Measurements from ENCODE around the gene LDLRAD1. TPM values are rescaled to one million over a fixed set of nuclear protein-coding genes. Genes with fewer than 3 reads are reported as not detected.
"Not testable (repeated sequence)": the region's sequence is repeated elsewhere in the genome, so short reads cannot be mapped to it uniquely, and the experiment has no call there.

The LDLRAD1 gene
- total RNA-seq, 1 experiment from 2014 or later, result not detected

DNA sequence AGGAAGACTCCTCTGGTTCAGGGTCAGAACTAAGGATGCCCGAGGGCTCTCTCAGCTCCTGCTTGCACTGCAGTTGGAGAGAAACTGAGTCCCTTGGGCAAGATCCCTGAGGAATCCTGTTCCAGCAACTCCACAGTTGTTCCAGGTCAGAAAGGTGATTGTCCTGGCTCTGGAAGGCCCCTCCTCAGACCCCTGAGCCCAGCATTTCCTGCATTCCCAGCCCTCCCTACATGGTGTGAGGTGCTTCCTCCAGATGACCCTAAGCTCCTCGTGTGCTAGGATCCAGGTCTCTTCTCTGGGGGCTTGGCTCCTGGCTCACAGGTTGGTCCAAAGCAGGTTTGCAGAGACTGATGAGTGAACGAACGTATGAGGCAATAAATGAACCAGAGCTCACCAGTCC is 11.5 kb downstream of the LDLRAD1 start:
- Histone ChIP-seq H3K27ac (ENCODE audit: low read length) (no peak overlapping the region), H3K9me3 (ENCODE audit: control insufficient read depth, insufficient read depth, low read depth, low read length) (no peaks in the 10 kb centered on the region), H3K4me1 (ENCODE audit: control insufficient read depth, insufficient read depth, low read length) (no peaks in the 10 kb centered on the region), H3K36me3 (ENCODE audit: control insufficient read depth, insufficient read depth, low read length) (no peaks in the 10 kb centered on the region), H3K27me3 (ENCODE audit: control insufficient read depth, insufficient read depth, low read length) (no peaks in the 10 kb centered on the region), H3K4me3 (ENCODE audit: low read depth in 2 of 2, low read length in 2 of 2) (no peak overlapping the region)
- DNase-seq (ENCODE audit: low read depth, low spot score) (no peak), ATAC-seq (no peak)
- CTCF ChIA-PET, result no interaction called here
- intact Hi-C loops (cut with micrococcal nuclease; ENCODE audit: unreplicated experiment) (no loop called here), in situ Hi-C loops (cut with HindIII; ENCODE audit: low pct_unique_long_range_greater_than_20kb, low sequenced_read_pairs) (no loop called here)
- BruUV-seq (replicated peaks), result no TSS peak
- no peak for TF ChIP-seq REST (IDR thresholded peaks at IDR 0.05; ENCODE audit: insufficient read depth in 1 of 2, low read depth in 2 of 2, low read length in 1 of 2)
- TF ChIP-seq POLR2AphosphoS5 (IDR thresholded peaks at IDR 0.05; ENCODE audit: low read depth, low read length), result no peak
- TF ChIP-seq TCF7L2 (IDR thresholded peaks at IDR 0.05; ENCODE audit: low read depth, low read length), result no peak
- no peak for TF ChIP-seq SIN3A (IDR thresholded peaks at IDR 0.05; ENCODE audit: borderline replicate concordance, insufficient read depth, low read depth, low read length)
- TF ChIP-seq, protein P1, sequence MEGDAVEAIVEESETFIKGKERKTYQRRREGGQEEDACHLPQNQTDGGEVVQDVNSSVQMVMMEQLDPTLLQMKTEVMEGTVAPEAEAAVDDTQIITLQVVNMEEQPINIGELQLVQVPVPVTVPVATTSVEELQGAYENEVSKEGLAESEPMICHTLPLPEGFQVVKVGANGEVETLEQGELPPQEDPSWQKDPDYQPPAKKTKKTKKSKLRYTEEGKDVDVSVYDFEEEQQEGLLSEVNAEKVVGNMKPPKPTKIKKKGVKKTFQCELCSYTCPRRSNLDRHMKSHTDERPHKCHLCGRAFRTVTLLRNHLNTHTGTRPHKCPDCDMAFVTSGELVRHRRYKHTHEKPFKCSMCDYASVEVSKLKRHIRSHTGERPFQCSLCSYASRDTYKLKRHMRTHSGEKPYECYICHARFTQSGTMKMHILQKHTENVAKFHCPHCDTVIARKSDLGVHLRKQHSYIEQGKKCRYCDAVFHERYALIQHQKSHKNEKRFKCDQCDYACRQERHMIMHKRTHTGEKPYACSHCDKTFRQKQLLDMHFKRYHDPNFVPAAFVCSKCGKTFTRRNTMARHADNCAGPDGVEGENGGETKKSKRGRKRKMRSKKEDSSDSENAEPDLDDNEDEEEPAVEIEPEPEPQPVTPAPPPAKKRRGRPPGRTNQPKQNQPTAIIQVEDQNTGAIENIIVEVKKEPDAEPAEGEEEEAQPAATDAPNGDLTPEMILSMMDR (IDR thresholded peaks at IDR 0.05), result no peak
- POLR2A ChIA-PET, result no interaction called here

DNA sequence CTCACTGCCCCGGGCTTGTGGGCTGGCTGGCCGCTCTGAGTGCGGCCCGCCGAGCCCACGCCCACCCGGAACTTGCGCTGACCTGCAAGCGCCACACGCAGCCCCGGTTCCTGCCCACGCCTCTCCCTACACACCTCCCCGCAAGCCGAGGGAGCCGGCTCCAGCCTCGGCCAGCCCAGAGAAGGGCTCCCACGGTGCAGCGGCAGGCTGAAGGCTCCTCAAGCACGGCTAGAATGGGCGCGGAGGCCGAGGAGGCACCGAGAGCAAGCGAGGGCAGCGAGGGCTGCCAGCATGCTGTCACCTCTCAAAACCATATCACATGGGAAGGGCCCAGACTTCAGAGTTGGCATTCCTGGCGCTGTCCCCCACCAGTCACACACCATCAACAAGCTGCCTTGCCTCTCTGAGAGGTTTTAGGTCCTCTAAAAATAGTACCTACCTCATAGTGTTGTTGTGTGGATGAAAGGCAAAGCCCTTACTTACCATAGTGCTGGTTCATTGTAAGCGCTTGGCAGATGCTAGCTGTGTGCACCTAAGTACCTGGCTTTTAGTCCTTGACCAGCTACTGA is 13.4 kb downstream of the LDLRAD1 start:
- no peak for ATAC-seq
- no peak for TF ChIP-seq SIN3A (IDR thresholded peaks at IDR 0.05; ENCODE audit: borderline replicate concordance, insufficient read depth, low read depth, low read length)
- TF ChIP-seq, protein P1 (IDR thresholded peaks at IDR 0.05), result no peak
- no peak for TF ChIP-seq POLR2AphosphoS5 (IDR thresholded peaks at IDR 0.05; ENCODE audit: low read depth, low read length)
- TF ChIP-seq REST (IDR thresholded peaks at IDR 0.05; ENCODE audit: insufficient read depth in 1 of 2, low read depth in 2 of 2, low read length in 1 of 2), result no peak
- TF ChIP-seq TCF7L2 (IDR thresholded peaks at IDR 0.05; ENCODE audit: low read depth, low read length), result no peak
- H3K27ac ChIP-seq (ENCODE audit: low read length), result no peak overlapping the region
- no peaks in the 10 kb centered on the region for H3K9me3 ChIP-seq (ENCODE audit: control insufficient read depth, insufficient read depth, low read depth, low read length)
- intact Hi-C loops (cut with micrococcal nuclease; ENCODE audit: unreplicated experiment), result no loop called here
- POLR2A ChIA-PET, result interaction anchor here (0.6 kb wide), 1 partner anchor 12 kb away, joined by 3 read pairs; no protein-coding TSS in a partner anchor
- H3K36me3 ChIP-seq (ENCODE audit: control insufficient read depth, insufficient read depth, low read length), result no peaks in the 10 kb centered on the region
- DNase-seq (ENCODE audit: low read depth, low spot score), result no peak
- CTCF ChIA-PET, result no interaction called here
- H3K4me3 ChIP-seq (ENCODE audit: low read depth in 2 of 2, low read length in 2 of 2), result no peak overlapping the region
- H3K27me3 ChIP-seq (ENCODE audit: control insufficient read depth, insufficient read depth, low read length), result no peaks in the 10 kb centered on the region
- no TSS peak for BruUV-seq (replicated peaks)
- no peaks in the 10 kb centered on the region for H3K4me1 ChIP-seq (ENCODE audit: control insufficient read depth, insufficient read depth, low read length)
- in situ Hi-C loops (cut with HindIII; ENCODE audit: low pct_unique_long_range_greater_than_20kb, low sequenced_read_pairs), result no loop called here

DNA sequence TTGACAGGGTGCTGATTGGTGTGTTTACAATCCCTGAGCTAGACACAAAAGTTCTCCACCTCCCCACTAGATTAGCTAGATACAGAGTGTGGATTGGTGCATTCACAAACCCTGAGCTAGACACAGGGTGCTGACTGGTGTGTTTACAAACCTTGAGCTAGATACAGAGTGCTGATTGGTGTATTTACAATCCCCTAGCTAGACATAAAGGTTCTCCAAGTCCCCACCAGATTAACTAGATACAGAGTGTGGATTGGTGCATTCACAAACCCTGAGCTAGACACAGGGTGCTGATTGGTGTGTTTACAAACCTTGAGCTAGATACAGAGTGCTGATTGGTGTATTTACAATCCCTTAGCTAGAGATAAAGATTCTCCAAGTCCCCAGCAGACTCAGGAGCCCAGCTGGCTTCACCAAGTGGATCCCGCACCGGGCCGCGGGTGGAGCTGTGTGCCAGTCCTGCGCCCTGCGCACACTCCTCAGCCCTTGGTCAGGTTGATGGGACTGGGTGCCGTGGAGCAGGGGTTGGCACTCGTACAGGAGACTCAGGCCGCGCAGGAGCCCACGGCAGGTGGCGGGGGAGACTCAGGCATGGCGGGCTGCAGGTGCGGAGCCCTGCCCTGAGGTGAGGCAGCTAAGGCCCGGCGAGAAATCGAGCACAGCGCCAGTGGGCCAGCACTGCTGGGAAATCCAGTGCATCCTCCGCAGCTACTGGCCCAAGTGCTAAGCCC is 14.1 kb downstream of the LDLRAD1 start:
- H3K36me3 ChIP-seq (ENCODE audit: control insufficient read depth, insufficient read depth, low read length); CTCF ChIA-PET; H3K9me3 ChIP-seq (ENCODE audit: control insufficient read depth, insufficient read depth, low read depth, low read length); intact Hi-C loops (cut with micrococcal nuclease; ENCODE audit: unreplicated experiment); in situ Hi-C loops (cut with HindIII; ENCODE audit: low pct_unique_long_range_greater_than_20kb, low sequenced_read_pairs); H3K4me1 ChIP-seq (ENCODE audit: control insufficient read depth, insufficient read depth, low read length); H3K27ac ChIP-seq (ENCODE audit: low read length); DNase-seq (ENCODE audit: low read depth, low spot score); H3K27me3 ChIP-seq (ENCODE audit: control insufficient read depth, insufficient read depth, low read length); H3K4me3 ChIP-seq (ENCODE audit: low read depth in 2 of 2, low read length in 2 of 2); ATAC-seq; BruUV-seq (replicated peaks): not testable (repeated sequence)
- POLR2A ChIA-PET, result interaction anchor here (0.6 kb wide), 1 partner anchor 12 kb away, joined by 3 read pairs; no protein-coding TSS in a partner anchor

All from Panc1 (cell line).